Smooth muscle cell (in vitro differentiated cells): ENCODE results near the gene PROB1. TPM values are rescaled to one million over a fixed set of nuclear protein-coding genes. Genes with fewer than 3 reads are reported as not detected.
A peak's percentile ranks its signal among the peaks of the same experiment; 100 is the strongest.

Experiments used
- DNase-seq: peaks from one replicate; lab custom pipeline; 2025; ENCODE audit not compliant: unreplicated experiment; lab: John Stamatoyannopoulos, UW
- H2AFZ ChIP-seq: fragments of 200-600 bp; sonication (generic); 2 replicates; pipeline ENCODE4 v1.6.0; 2016; ENCODE audit warnings: antibody characterized with exemption, low read depth, mild to moderate bottlenecking
- H3F3A ChIP-seq: fragments of 200-600 bp; sonication (generic); 2 replicates; pipeline ENCODE4 v1.6.0; 2017; ENCODE audit warnings: antibody characterized with exemption, low read depth
- H3K27ac ChIP-seq: fragments of 200-600 bp; sonication (generic); 2 replicates; pipeline ENCODE4 v1.5.1; 2016; ENCODE audit warnings: low read depth, mild to moderate bottlenecking
- H3K27me3 ChIP-seq: fragments of 200-600 bp; sonication (generic); 2 replicates; pipeline ENCODE4 v1.6.1; 2016; ENCODE audit warnings: low read depth, mild to moderate bottlenecking
- H3K36me3 ChIP-seq: fragments of 200-600 bp; sonication (generic); 2 replicates; pipeline ENCODE4 v1.5.1; 2016; ENCODE audit warnings: low read depth
- H3K4me1 ChIP-seq: fragments of 200-600 bp; sonication (generic); 2 replicates; pipeline ENCODE4 v1.5.1; 2016; ENCODE audit warnings: low read depth
- H3K4me2 ChIP-seq: fragments of 200-600 bp; sonication (generic); 2 replicates; pipeline ENCODE4 v1.6.0; 2016; ENCODE audit warnings: mild to moderate bottlenecking
- H3K4me3 ChIP-seq: fragments of 200-600 bp; sonication (generic); 2 replicates; pipeline ENCODE4 v1.5.1; 2016; ENCODE audit warnings: mild to moderate bottlenecking
- H3K79me2 ChIP-seq: fragments of 200-600 bp; sonication (generic); 2 replicates; pipeline ENCODE4 v1.6.0; 2016; ENCODE audit warnings: low read depth, mild to moderate bottlenecking
- H3K9ac ChIP-seq: fragments of 200-600 bp; sonication (generic); 2 replicates; pipeline ENCODE4 v1.6.0; 2016; ENCODE audit warnings: low read depth
- H3K9me3 ChIP-seq: fragments of 200-600 bp; sonication (generic); replicated peaks from 2 replicates; pipeline ENCODE4 v1.5.1; 2016; ENCODE audit warnings: low read depth
- H4K20me1 ChIP-seq: fragments of 200-600 bp; sonication (generic); 2 replicates; pipeline ENCODE4 v1.6.0; 2016; ENCODE audit warnings: low read depth
- CTCF ChIP-seq: fragments of 200-600 bp; sonication (generic); IDR thresholded peaks from 2 replicates; pipeline ENCODE4 v1.5.1; 2017; ENCODE audit warnings: borderline replicate concordance, mild to moderate bottlenecking, antibody characterized with exemption; ENCODE audit not compliant: insufficient read depth, poor library complexity, severe bottlenecking
- WGBS: methylation state at CpG from one replicate; pipeline ENCODE4 v1.1.7; 2016; ENCODE audit warnings: low lambda C conversion rate; 5-methylcytosine and 5-hydroxymethylcytosine counted together
- polyA plus RNA-seq: library from polyadenylated mRNA; unstranded; fragments of >200 nt; fragmentation: Nextera tagmentation; extraction: Ambion mirVana; gene quantifications from 2 replicates; pipeline ENCODE4 v1.2.1, GENCODE V29; 2016
- total RNA-seq: library from RNA; depleted of rRNA; stranded (reverse); fragments of >200 nt; gene quantifications from 2 replicates; pipeline ENCODE4 v1.2.3, GENCODE V29; 2014

PROB1 gene
- total and polyA plus RNA-seq, 2 experiments from 2014 or later = 0.90 to 3.8 TPM

GRCh38 chr5:139341187-139341688 lies 53.7 kb downstream of the PROB1 start:
- Histone ChIP-seq H4K20me1 (peaks cover 40% of the 10 kb centered on the region), H3K9me3 (no peaks in the 10 kb centered on the region), H3K79me2 (peaks cover 46% of the 10 kb centered on the region), H3K4me2 (peak overlapping the region; percentile 95), H3K4me3 (peak overlapping the region; percentile 81), H3K4me1 (peaks cover 21% of the 10 kb centered on the region), H2AFZ (no peak overlapping the region), H3F3A (peaks cover 12% of the 10 kb centered on the region), H3K27ac (no peak overlapping the region), H3K27me3 (no peaks in the 10 kb centered on the region), H3K36me3 (no peaks in the 10 kb centered on the region), H3K9ac (peak overlapping the region; percentile 49)
- DNase-seq = no peak
- WGBS = 13% methylated on average over 17 of the region's 17 CpGs
- no peak for TF ChIP-seq CTCF

Other genes with a start within 250 kb of the PROB1 start
- 45.5 and 52.6 TPM in 2 replicates for gene SIL1, start 196.7 kb downstream of the PROB1 start, total RNA-seq
- 119 and 126 TPM in 2 replicates for gene SIL1, start 196.7 kb downstream of the PROB1 start, polyA plus RNA-seq
- 267 and 353 TPM in 2 replicates for gene MATR3, start 101.4 kb downstream of the PROB1 start, total RNA-seq
- gene MATR3, start 101.4 kb downstream of the PROB1 start, polyA plus RNA-seq = 151 and 169 TPM in 2 replicates
- 96.1 and 98.1 TPM in 2 replicates for gene PAIP2, start 53.2 kb downstream of the PROB1 start, total RNA-seq
- 120 and 123 TPM in 2 replicates for gene PAIP2, start 53.2 kb downstream of the PROB1 start, polyA plus RNA-seq
- not detected in 2 replicates for gene SLC23A1, start 11.8 kb downstream of the PROB1 start, total RNA-seq
- 0.22 and 0.35 TPM in 2 replicates for gene SLC23A1, start 11.8 kb downstream of the PROB1 start, polyA plus RNA-seq
- gene MZB1, start 5.2 kb downstream of the PROB1 start, total RNA-seq = not detected in 2 replicates
- gene MZB1, start 5.2 kb downstream of the PROB1 start, polyA plus RNA-seq = 0.19 TPM in 1 of 2 replicates, not detected in the other
- 2.0 and 4.0 TPM in 2 replicates for gene SPATA24, start 9.0 kb upstream of the PROB1 start, total RNA-seq
- 2.2 and 2.6 TPM in 2 replicates for gene SPATA24, start 9.0 kb upstream of the PROB1 start, polyA plus RNA-seq
- gene DNAJC18, start 44.4 kb upstream of the PROB1 start, total RNA-seq = 6.3 and 16.9 TPM in 2 replicates
- 9.6 and 15.4 TPM in 2 replicates for gene DNAJC18, start 44.4 kb upstream of the PROB1 start, polyA plus RNA-seq
- 1.7 TPM in 1 of 2 replicates, not detected in the other for gene ECSCR, start 67.6 kb upstream of the PROB1 start, total RNA-seq
- gene ECSCR, start 67.6 kb upstream of the PROB1 start, polyA plus RNA-seq = 0.41 and 0.52 TPM in 2 replicates
- gene SMIM33, start 75.9 kb upstream of the PROB1 start, total RNA-seq = not detected in 2 replicates
- not detected in 2 replicates for gene SMIM33, start 75.9 kb upstream of the PROB1 start, polyA plus RNA-seq
- 5.8 and 7.5 TPM in 2 replicates for gene STING1, start 87.7 kb upstream of the PROB1 start, total RNA-seq
- gene STING1, start 87.7 kb upstream of the PROB1 start, polyA plus RNA-seq = 7.8 and 9.6 TPM in 2 replicates
- 69.3 and 76.5 TPM in 2 replicates for gene UBE2D2, start 166.2 kb upstream of the PROB1 start, total RNA-seq
- gene UBE2D2, start 166.2 kb upstream of the PROB1 start, polyA plus RNA-seq = 174 and 200 TPM in 2 replicates